ENCODE data around the gene LCN1. TPM values are rescaled to one million over a fixed set of nuclear protein-coding genes. Genes with fewer than 3 reads are reported as not detected.
"Not testable (repeated sequence)": the region's sequence is repeated elsewhere in the genome, so short reads cannot be mapped to it uniquely, and the experiment has no call there.

The LCN1 gene
- total RNA-seq, 2 donors from 2014 or later = not detected

DNA sequence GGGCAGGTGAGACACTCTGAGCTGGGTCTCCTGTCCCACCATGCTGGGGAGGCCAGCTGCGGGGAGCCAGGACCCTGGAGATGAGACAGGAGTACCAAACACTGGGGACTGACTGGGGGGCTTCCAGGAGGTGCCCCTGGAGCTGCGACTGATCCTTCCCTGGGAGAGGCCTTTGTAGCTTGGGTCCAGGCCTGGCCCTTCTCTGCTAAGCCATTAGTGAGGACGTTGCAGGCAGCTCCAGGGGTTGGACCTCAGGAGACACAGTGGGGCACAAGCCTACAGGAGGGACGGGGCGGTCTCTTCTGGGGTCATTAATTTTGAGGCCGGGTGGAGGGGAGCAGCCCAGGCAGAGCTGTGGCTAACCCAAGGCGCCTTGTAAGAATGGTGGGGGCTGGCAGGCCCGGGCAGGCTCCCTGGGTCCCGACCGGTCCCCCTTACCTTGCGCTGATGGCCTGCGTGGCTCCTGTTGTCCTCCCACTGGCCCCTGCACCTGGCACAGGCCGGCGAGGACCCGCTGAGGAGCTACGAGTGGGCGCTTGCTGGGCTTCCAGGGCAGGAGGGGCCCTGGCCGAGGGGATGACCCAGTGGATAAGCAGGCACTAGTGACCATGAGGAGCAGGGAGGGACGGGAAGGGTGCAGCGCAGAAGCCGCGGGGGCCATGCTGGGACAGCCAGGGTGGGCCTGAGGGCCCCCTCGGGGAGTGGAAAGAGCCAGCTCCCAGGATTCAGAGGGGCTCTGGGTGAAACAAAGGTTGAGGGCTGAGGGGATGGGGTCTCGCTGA lies 15.6 kb upstream of the LCN1 start:
- DNase-seq (ENCODE audit: low spot score) = peak; percentile 52
- Mint-ChIP-seq H3K9me3 (peaks cover 6% of the 10 kb centered on the region), H3K4me1 (ENCODE audit: low read depth in 2 of 2) (peaks cover 6 to 12% of the 10 kb centered on the region in 2 donors), H3K4me3 (no peak overlapping the region), H3K27ac (no peak overlapping the region), H3K27me3 (peaks cover 0 to 2% of the 10 kb centered on the region in 2 donors), H3K36me3 (peaks cover 8% of the 10 kb centered on the region)
- no peak for ATAC-seq

DNA sequence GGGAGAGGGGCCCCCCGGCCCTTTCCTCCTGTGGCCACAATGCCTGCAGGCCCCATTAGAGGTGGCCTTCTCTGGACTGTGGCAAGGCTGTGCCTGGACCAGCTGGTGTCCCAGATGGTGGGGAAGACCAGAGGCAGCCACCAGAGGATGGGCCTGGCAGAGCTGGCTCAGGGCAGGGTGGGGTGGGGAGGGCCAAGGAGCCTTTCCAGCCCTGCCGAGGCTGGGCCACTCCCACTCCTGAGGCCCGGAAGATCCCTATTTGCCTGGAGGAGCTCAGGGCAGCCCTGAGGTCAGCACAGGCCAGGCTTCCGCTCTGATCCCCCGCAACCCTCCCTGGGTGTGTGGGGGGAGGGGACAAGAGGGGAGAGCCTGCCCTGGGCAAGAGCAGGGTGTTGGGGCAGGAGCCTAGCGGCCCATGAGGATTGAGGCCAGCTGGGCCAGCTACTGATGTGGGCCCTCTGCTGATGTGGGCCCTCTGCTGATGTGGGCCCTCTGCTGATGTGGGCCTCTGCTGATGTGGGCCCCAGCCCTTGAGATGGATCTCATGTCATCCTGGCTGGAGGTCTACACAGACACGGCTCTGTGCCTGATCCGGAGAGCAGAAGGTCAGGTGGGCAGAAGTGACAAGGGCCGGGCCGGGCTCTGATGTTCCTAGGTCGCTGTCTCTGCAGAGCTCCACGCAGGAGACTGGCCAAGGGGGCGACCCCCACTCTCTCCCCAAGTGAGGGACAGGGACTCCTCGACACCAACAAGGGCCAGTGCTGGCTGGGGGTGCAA lies 14.7 kb upstream of the LCN1 start:
- Mint-ChIP-seq H3K27ac (no peak overlapping the region), H3K9me3 (peaks cover 6% of the 10 kb centered on the region), H3K36me3 (peaks cover 8% of the 10 kb centered on the region), H3K27me3 (peaks cover 0 to 2% of the 10 kb centered on the region in 2 donors), H3K4me1 (ENCODE audit: low read depth in 2 of 2) (peaks cover 12 to 13% of the 10 kb centered on the region in 2 donors), H3K4me3 (no peak overlapping the region)
- ATAC-seq = peak in 1 of 2 donors; percentile 5
- DNase-seq (ENCODE audit: low spot score) = peak; percentile 54

DNA sequence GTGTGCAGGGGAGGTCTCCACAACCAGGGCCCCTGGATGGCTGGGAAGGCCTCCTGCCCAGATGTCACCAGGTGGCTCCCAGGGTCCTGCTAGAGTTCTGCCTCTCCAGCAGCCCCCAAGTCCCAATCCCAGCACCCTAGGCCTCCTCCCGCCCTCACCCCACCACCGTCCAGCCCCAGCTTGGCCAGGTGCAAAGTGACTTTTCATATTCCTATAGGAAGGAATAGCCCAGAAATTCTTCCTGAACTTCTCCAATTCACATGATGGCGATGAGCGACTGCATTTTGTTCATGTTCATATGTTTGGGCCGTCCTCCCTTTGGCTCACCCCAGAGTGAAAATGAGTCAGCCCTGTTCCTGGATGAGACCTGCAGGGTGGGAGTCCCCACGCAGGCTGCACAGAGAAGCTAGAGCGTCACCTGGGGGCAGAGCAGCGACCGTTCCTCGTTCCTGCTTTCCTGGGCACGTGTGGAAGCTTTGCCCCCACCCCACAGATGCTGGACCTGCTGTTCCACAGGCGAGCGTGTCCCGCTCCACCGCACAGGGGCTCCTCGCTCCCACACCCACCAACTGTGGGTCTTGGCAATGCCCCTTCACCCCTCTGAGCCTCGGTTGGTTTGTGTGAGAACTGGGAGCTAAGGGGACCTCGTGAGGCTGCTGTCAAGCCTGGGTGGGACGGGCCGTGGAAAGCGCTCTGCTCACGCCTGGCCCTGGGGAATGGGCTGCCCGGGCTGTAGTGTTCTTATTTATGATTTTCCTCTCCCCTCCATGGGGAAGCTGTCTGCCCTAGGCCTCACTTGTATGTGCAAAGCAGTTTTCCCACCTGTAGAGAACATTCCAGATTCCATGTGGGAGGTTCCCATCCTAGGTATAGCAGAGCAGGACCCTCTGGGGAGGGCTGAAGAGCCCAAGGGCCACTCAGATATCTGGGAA lies 13.9 kb upstream of the LCN1 start:
- peaks cover 10 to 12% of the 10 kb centered on the region in 2 donors for H3K4me1 Mint-ChIP-seq (ENCODE audit: low read depth in 2 of 2)
- H3K27ac Mint-ChIP-seq = no peak overlapping the region
- peaks cover 8% of the 10 kb centered on the region for H3K36me3 Mint-ChIP-seq
- ATAC-seq = peak in 1 of 2 donors; percentile 2
- peaks cover 6% of the 10 kb centered on the region for H3K9me3 Mint-ChIP-seq
- peak; percentile 10 for DNase-seq (ENCODE audit: low spot score)
- no peak overlapping the region for H3K4me3 Mint-ChIP-seq
- peaks cover 0 to 2% of the 10 kb centered on the region in 2 donors for H3K27me3 Mint-ChIP-seq

DNA sequence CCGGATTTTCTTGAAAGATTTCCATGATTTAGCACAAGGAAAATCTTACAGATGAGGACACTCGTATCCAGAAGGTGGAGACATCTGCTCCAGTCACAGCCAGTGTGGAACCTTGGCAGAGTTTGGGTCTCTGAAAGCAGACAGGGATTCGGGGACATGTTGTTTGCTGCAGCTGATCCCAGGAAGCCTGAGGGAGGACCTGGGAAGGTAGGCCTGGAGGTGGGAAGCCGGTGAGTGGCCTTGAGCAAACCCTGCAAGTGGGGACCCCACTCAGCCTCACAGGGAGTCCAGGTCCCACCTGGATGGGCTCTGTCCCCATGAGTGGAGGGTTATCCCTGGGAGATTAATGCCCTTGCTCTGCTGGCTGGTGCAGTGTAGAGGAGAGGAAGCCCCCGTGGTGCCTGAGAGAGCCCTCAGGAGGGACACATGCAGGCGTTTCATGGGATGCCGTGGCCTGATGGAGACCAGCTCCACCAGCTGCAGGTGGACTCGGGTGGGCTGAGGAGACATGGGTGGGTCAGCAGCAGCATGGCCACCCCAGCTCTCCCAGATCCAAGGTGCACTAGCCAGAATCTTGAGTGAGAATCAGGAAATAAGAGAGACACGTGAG lies 12.9 kb upstream of the LCN1 start:
- Mint-ChIP-seq H3K4me3 (no peak overlapping the region), H3K27ac (no peak overlapping the region), H3K9me3 (peaks cover 6% of the 10 kb centered on the region), H3K36me3 (peaks cover 8% of the 10 kb centered on the region), H3K27me3 (peaks cover 0 to 2% of the 10 kb centered on the region in 2 donors), H3K4me1 (ENCODE audit: low read depth in 2 of 2) (peaks cover 7 to 12% of the 10 kb centered on the region in 2 donors)
- ATAC-seq = no peak
- DNase-seq (ENCODE audit: low spot score) = peak; percentile 8

DNA sequence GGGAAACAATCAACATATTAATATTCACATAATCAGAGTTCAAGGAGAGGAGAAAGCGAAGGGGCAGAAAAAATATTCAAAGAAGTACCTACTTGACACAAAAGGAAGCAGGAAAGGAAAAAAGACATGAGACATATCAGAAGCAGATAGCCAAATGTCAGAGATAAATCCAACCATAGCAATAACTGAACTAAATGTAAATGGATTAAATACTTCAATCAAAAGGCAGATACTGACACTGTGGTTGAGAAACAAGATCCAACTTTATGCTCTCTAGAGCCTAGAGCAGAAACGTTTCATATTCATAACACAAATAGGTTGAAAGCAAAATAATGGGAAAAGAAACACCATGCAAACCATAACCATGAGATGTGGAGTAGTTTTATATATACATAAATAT lies 11.8 kb upstream of the LCN1 start:
- Mint-ChIP-seq H3K27ac (no peak overlapping the region), H3K36me3 (peaks cover 8% of the 10 kb centered on the region), H3K9me3 (peaks cover 6% of the 10 kb centered on the region), H3K4me1 (ENCODE audit: low read depth in 2 of 2) (peaks cover 6 to 12% of the 10 kb centered on the region in 2 donors), H3K27me3 (peaks cover 0 to 2% of the 10 kb centered on the region in 2 donors), H3K4me3 (no peak overlapping the region)
- DNase-seq (ENCODE audit: low spot score) (no peak), ATAC-seq (no peak)

DNA sequence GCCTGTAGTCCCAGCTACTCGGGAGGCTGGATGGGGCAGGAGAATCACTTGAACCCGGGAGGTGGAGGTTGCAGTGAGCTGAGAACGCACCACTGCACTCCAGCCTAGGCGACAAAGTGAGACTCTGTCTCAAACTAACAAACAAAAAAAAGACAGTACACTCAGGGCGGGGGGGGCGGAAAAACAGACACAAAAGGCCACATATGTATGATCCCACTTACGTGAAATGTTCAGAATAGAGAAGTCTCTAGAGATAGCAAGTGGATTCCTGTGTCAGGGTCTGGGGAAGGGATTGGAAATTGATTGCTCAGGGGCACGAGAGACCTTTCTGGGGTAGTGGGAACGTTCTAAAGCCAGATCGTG lies 9.0 kb upstream of the LCN1 start:
- no peak overlapping the region for H3K27ac Mint-ChIP-seq
- no peak for DNase-seq (ENCODE audit: low spot score)
- H3K27me3 Mint-ChIP-seq = peaks cover 0 to 2% of the 10 kb centered on the region in 2 donors
- ATAC-seq = no peak
- peaks cover 6% of the 10 kb centered on the region for H3K9me3 Mint-ChIP-seq
- no peak overlapping the region for H3K4me3 Mint-ChIP-seq
- peaks cover 4 to 12% of the 10 kb centered on the region in 2 donors for H3K4me1 Mint-ChIP-seq (ENCODE audit: low read depth in 2 of 2)
- peaks cover 8% of the 10 kb centered on the region for H3K36me3 Mint-ChIP-seq

DNA sequence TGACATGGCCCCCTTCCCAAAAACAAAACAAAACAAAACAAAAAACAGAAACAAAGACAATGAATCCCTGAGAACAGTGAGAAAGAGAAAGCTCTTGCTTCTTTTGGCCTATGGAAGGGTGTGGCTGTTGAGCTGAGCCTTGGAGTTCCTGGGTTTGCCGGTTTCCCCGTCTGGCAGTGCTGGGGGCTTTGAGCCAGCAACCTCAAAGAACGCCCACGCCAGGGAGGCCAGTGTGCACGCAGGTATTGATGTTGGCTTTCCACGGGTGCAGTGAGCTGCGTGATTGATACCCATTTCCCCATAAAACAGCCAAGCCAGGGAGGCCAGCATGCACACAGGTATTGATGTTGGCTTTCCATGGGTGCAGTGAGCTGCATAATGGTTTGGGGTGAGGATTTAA lies 8.3 kb upstream of the LCN1 start:
- Mint-ChIP-seq H3K4me3 (no peak overlapping the region), H3K9me3 (peaks cover 6% of the 10 kb centered on the region), H3K27ac (no peak overlapping the region), H3K36me3 (peaks cover 8% of the 10 kb centered on the region), H3K4me1 (ENCODE audit: low read depth in 2 of 2) (peaks cover 4 to 12% of the 10 kb centered on the region in 2 donors), H3K27me3 (peaks cover under 1 to 5% of the 10 kb centered on the region in 2 donors)
- DNase-seq (ENCODE audit: low spot score) (no peak), ATAC-seq (no peak)

DNA sequence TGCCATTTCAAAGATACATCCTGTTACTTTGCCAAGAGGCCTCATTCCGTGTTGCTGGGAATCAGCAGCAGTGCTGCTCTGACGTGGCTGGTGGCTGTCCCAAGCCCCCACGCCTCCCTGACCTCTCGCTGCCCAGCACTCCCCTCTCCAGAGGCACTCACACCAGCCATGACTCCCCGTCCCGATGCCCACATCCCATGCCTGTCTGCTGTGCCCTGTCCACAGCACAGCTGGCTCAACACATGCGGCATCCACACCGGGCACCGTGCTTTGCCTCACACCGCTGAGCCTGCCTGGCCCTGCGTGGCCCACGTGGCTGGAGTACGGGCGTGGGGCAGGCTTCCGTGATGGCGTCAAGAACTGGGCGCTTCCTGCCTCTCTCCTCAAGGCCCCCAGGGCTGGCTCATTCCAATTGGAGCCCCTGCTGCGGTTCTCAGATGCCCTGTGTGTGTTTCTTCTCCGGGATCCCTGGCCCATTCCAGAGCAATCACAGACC lies 7.8 kb upstream of the LCN1 start:
- Mint-ChIP-seq H3K9me3 (peaks cover 6% of the 10 kb centered on the region), H3K4me1 (ENCODE audit: low read depth in 2 of 2) (peaks cover 4 to 12% of the 10 kb centered on the region in 2 donors), H3K27ac (no peak overlapping the region), H3K4me3 (no peak overlapping the region), H3K36me3 (peaks cover 8% of the 10 kb centered on the region), H3K27me3 (peaks cover 6 to 9% of the 10 kb centered on the region in 2 donors)
- ATAC-seq = no peak
- no peak for DNase-seq (ENCODE audit: low spot score)

DNA sequence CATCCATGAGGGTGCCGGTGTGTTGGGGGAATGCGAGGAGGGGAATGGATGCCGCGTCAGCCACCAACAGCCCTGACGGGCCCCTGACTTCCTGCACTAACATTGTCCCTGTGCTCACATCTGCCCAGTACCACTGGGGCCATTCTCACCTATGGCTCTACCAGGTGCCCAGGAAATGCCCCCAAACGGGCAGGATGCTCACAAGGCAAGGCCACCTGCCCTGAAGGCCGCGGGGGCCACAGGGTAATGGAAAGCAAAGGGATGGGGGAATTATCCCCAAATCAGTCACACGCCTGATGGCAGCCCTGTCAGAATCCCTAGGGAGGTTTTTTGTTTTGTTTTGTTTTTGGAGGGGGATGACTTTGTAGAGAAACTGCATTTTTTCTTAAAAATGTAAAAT lies 7.3 kb upstream of the LCN1 start:
- not testable (repeated sequence) for H3K36me3 Mint-ChIP-seq; ATAC-seq; H3K27ac Mint-ChIP-seq; H3K9me3 Mint-ChIP-seq; DNase-seq (ENCODE audit: low spot score); H3K4me3 Mint-ChIP-seq
- H3K4me1 Mint-ChIP-seq (ENCODE audit: low read depth in 2 of 2) = peaks cover 4 to 12% of the 10 kb centered on the region in 2 donors
- peaks cover 9 to 13% of the 10 kb centered on the region in 2 donors for H3K27me3 Mint-ChIP-seq

DNA sequence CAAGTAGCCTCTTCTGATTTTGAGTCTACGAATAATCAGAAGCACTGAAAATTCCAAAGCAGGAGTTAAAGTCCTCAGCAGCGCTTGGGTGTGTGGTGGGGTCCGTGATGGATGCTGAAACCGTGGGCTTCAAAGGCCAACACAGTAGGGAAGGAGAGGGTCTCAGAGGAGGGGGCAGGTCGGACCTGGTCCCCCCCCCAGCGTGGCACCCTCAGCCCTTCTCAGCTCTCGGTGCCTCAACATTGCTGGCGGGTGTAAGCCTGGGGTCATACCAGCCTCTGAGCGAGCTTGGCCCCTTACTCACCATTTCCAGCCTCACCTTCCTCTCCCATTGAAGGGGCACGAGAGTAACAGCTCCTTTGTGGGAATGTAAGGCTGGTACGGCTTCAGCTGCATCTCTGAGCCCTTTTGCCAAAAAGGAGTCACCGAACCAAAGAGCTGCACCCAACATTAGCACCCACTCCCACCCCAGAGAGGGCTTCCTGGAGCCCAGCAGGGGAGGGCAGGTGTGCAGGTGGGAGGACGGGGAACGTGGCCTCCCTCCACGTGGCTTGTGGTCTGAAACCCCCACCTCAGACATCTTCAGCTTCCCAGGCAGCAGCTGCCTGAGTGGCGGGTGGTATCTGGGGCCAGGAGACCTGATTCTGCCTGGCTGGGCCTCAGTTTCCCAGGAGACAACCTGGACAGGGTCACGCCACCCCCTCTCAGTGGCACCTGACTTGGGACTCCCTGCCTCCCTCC lies 6.7 kb upstream of the LCN1 start:
- H3K4me3 Mint-ChIP-seq = no peak overlapping the region
- H3K9me3 Mint-ChIP-seq = peaks cover 1% of the 10 kb centered on the region
- H3K27ac Mint-ChIP-seq = no peak overlapping the region
- ATAC-seq (no peak), DNase-seq (ENCODE audit: low spot score) (no peak)
- peaks cover 4 to 12% of the 10 kb centered on the region in 2 donors for H3K4me1 Mint-ChIP-seq (ENCODE audit: low read depth in 2 of 2)
- no peaks in the 10 kb centered on the region for H3K36me3 Mint-ChIP-seq
- H3K27me3 Mint-ChIP-seq = peaks cover 14% of the 10 kb centered on the region in 2 donors

DNA sequence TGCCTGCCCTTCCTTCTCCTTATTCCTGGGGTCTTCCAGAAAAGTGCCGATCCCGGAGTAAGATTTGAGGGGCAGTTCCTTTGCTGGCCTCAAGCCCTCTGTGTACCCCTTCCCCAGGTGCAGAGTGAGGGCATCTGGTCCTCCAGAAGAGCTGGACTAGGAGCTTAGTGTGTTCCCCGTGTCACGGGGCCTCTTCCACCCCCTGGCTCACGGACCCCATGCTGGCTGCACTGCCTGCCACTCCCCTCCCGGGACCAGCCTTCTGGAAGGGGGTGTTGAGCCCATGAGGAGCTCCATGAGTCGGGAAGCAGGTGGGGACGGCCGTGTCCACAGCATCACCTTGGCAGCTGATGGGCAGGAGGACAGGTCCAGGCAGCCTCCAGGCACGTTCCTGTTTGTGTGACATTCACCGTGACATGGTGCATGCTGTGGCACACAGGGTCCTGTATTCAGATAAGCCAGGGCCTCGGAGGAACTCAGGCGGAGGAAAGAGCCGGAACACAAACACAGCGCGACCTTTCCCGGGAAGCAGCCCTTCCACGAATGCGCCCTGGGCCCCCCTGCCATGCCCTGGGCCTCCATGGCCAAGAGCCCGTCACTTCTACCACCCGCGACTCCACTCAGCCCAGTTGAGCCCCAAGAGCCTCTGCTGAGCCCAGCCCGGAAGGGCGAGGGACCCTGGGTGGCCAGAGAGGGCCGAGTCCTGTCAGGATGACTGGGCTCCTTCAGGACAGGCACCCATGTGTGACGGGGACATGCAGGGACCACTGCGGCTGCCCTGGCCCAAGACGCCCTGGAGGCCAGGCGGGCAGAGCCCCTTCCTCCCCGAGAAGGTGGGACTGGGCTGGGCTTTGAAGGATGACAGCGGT lies 5.9 kb upstream of the LCN1 start:
- Mint-ChIP-seq H3K4me3 (no peak overlapping the region), H3K4me1 (ENCODE audit: low read depth in 2 of 2) (peaks cover 4 to 12% of the 10 kb centered on the region in 2 donors), H3K9me3 (no peaks in the 10 kb centered on the region), H3K36me3 (no peaks in the 10 kb centered on the region), H3K27ac (no peak overlapping the region), H3K27me3 (peaks cover 20 to 21% of the 10 kb centered on the region in 2 donors)
- DNase-seq (ENCODE audit: low spot score) (no peak), ATAC-seq (peak in 1 of 2 donors; percentile 17)
